ENCODE data around the gene PEAK1.

Gene PEAK1

GRCh38 chr15:77415450-77416147, 4.3 kb downstream of the PEAK1 start:
- no peak overlapping the region for H3K14ac ChIP-seq (ENCODE audit: low read length in 2 of 2)
- H2BK5ac ChIP-seq (ENCODE audit: low read depth, low read length, poor library complexity, severe bottlenecking): no peak overlapping the region
- no peak overlapping the region for H2BK12ac ChIP-seq (ENCODE audit: low read length in 2 of 2)
- H3K18ac ChIP-seq (ENCODE audit: low read depth in 1 of 2, low read length in 2 of 2): no peak overlapping the region
- H3K79me1 ChIP-seq (replicated peaks; ENCODE audit: low read length, poor library complexity, severe bottlenecking): peaks cover 13% of the 10 kb centered on the region
- H3K23ac ChIP-seq (ENCODE audit: low read length in 2 of 2): no peak overlapping the region
- H2BK15ac ChIP-seq (ENCODE audit: low read depth, poor library complexity, severe bottlenecking): no peak overlapping the region
- H3K27ac ChIP-seq (ENCODE audit: low read length, poor library complexity, severe bottlenecking): no peak overlapping the region
- no peak overlapping the region for H4K8ac ChIP-seq (ENCODE audit: low read length)
- no peak overlapping the region for H2AFZ ChIP-seq (ENCODE audit: low read depth, low read length)
- H2AK5ac ChIP-seq (ENCODE audit: low read length, severe bottlenecking): no peak overlapping the region
- H3K9ac ChIP-seq (ENCODE audit: low read length): no peak overlapping the region
- WGBS: 87% methylated on average over 4 of the region's 4 CpGs
- no peak for DNase-seq
- H4K91ac ChIP-seq (ENCODE audit: low read length): no peak overlapping the region
- H3K9me3 ChIP-seq (ENCODE audit: control insufficient read depth, low read length): no peaks in the 10 kb centered on the region
- H3K36me3 ChIP-seq (ENCODE audit: control insufficient read depth in 1 of 2, insufficient read depth in 2 of 2, low read depth in 1 of 2, low read length in 2 of 2): no peaks in the 10 kb centered on the region
- peak overlapping the region in 1 of 2 experiments; percentile 22 for H3K4me3 ChIP-seq (ENCODE audit: insufficient read depth in 1 of 2, low read depth in 1 of 2, low read length in 2 of 2)
- no peak overlapping the region for H2BK120ac ChIP-seq (ENCODE audit: low read depth, low read length)
- no peak overlapping the region for H3K4me2 ChIP-seq (ENCODE audit: low read length, poor library complexity, severe bottlenecking)
- H3K4me1 ChIP-seq (ENCODE audit: control insufficient read depth, insufficient read depth, low read depth, low read length): no peaks in the 10 kb centered on the region
- H3K4ac ChIP-seq (ENCODE audit: low read depth in 1 of 2, low read length in 2 of 2): no peak overlapping the region
- no peaks in the 10 kb centered on the region for H3K27me3 ChIP-seq (ENCODE audit: control insufficient read depth in 1 of 2, insufficient read depth in 1 of 2, low read length in 2 of 2)

GRCh38 chr15:77414789-77415442, 5.0 kb downstream of the PEAK1 start:
- Histone ChIP-seq H3K27me3 (ENCODE audit: control insufficient read depth in 1 of 2, insufficient read depth in 1 of 2, low read length in 2 of 2) (no peaks in the 10 kb centered on the region), H2BK5ac (ENCODE audit: low read depth, low read length, poor library complexity, severe bottlenecking) (no peak overlapping the region), H2BK12ac (ENCODE audit: low read length in 2 of 2) (no peak overlapping the region), H3K4me1 (ENCODE audit: control insufficient read depth, insufficient read depth, low read depth, low read length) (no peaks in the 10 kb centered on the region), H2BK15ac (ENCODE audit: low read depth, poor library complexity, severe bottlenecking) (no peak overlapping the region), H4K91ac (ENCODE audit: low read length) (no peak overlapping the region), H3K14ac (ENCODE audit: low read length in 2 of 2) (no peak overlapping the region), H2AK5ac (ENCODE audit: low read length, severe bottlenecking) (no peak overlapping the region), H3K9me3 (ENCODE audit: control insufficient read depth, low read length) (no peaks in the 10 kb centered on the region), H4K8ac (ENCODE audit: low read length) (no peak overlapping the region), H3K23ac (ENCODE audit: low read length in 2 of 2) (no peak overlapping the region), H3K27ac (ENCODE audit: low read length, poor library complexity, severe bottlenecking) (no peak overlapping the region), H2AFZ (ENCODE audit: low read depth, low read length) (no peak overlapping the region), H3K36me3 (ENCODE audit: control insufficient read depth in 1 of 2, insufficient read depth in 2 of 2, low read depth in 1 of 2, low read length in 2 of 2) (no peaks in the 10 kb centered on the region), H3K9ac (ENCODE audit: low read length) (no peak overlapping the region), H3K4me3 (ENCODE audit: insufficient read depth in 1 of 2, low read depth in 1 of 2, low read length in 2 of 2) (no peak overlapping the region), H3K18ac (ENCODE audit: low read depth in 1 of 2, low read length in 2 of 2) (no peak overlapping the region), H2BK120ac (ENCODE audit: low read depth, low read length) (no peak overlapping the region), H3K4me2 (ENCODE audit: low read length, poor library complexity, severe bottlenecking) (no peak overlapping the region), H3K79me1 (replicated peaks; ENCODE audit: low read length, poor library complexity, severe bottlenecking) (peaks cover 13% of the 10 kb centered on the region), H3K4ac (ENCODE audit: low read depth in 1 of 2, low read length in 2 of 2) (no peak overlapping the region)
- 94% methylated on average over 2 of the region's 2 CpGs for WGBS
- no peak for DNase-seq

GRCh38 chr15:77413699-77414349, 6.1 kb downstream of the PEAK1 start:
- no peak overlapping the region for H3K23ac ChIP-seq (ENCODE audit: low read length in 2 of 2)
- H3K27ac ChIP-seq (ENCODE audit: low read length, poor library complexity, severe bottlenecking): no peak overlapping the region

GRCh38 chr15:77412972-77413698, 6.8 kb downstream of the PEAK1 start:
- peaks cover 16% of the 10 kb centered on the region for H3K79me1 ChIP-seq (replicated peaks; ENCODE audit: low read length, poor library complexity, severe bottlenecking)
- H3K4ac ChIP-seq (ENCODE audit: low read depth in 1 of 2, low read length in 2 of 2): no peak overlapping the region
- 100% methylated on average over 2 of the region's 2 CpGs for WGBS
- H2BK15ac ChIP-seq (ENCODE audit: low read depth, poor library complexity, severe bottlenecking): no peak overlapping the region
- H4K8ac ChIP-seq (ENCODE audit: low read length): no peak overlapping the region
- no peak overlapping the region for H3K4me3 ChIP-seq (ENCODE audit: insufficient read depth in 1 of 2, low read depth in 1 of 2, low read length in 2 of 2)
- H3K27ac ChIP-seq (ENCODE audit: low read length, poor library complexity, severe bottlenecking): no peak overlapping the region
- no peak overlapping the region for H2AK5ac ChIP-seq (ENCODE audit: low read length, severe bottlenecking)
- H3K14ac ChIP-seq (ENCODE audit: low read length in 2 of 2): no peak overlapping the region
- no peaks in the 10 kb centered on the region for H3K27me3 ChIP-seq (ENCODE audit: control insufficient read depth in 1 of 2, insufficient read depth in 1 of 2, low read length in 2 of 2)
- no peak overlapping the region for H2BK5ac ChIP-seq (ENCODE audit: low read depth, low read length, poor library complexity, severe bottlenecking)
- H3K9ac ChIP-seq (ENCODE audit: low read length): no peak overlapping the region
- H4K91ac ChIP-seq (ENCODE audit: low read length): no peak overlapping the region
- no peak overlapping the region for H3K4me2 ChIP-seq (ENCODE audit: low read length, poor library complexity, severe bottlenecking)
- H2AFZ ChIP-seq (ENCODE audit: low read depth, low read length): no peak overlapping the region
- no peak for DNase-seq
- no peak overlapping the region for H3K23ac ChIP-seq (ENCODE audit: low read length in 2 of 2)
- H2BK120ac ChIP-seq (ENCODE audit: low read depth, low read length): no peak overlapping the region
- H3K18ac ChIP-seq (ENCODE audit: low read depth in 1 of 2, low read length in 2 of 2): no peak overlapping the region
- H3K9me3 ChIP-seq (ENCODE audit: control insufficient read depth, low read length): no peaks in the 10 kb centered on the region
- no peak overlapping the region for H2BK12ac ChIP-seq (ENCODE audit: low read length in 2 of 2)
- no peaks in the 10 kb centered on the region for H3K4me1 ChIP-seq (ENCODE audit: control insufficient read depth, insufficient read depth, low read depth, low read length)
- H3K36me3 ChIP-seq (ENCODE audit: control insufficient read depth in 1 of 2, insufficient read depth in 2 of 2, low read depth in 1 of 2, low read length in 2 of 2): no peaks in the 10 kb centered on the region

More at GRCh38 chr15:77413699-77414349, 6.1 kb downstream of the PEAK1 start:
- no peak overlapping the region for H4K91ac ChIP-seq (ENCODE audit: low read length)
- no peak overlapping the region for H3K14ac ChIP-seq (ENCODE audit: low read length in 2 of 2)
- H3K36me3 ChIP-seq (ENCODE audit: control insufficient read depth in 1 of 2, insufficient read depth in 2 of 2, low read depth in 1 of 2, low read length in 2 of 2): no peaks in the 10 kb centered on the region
- H3K18ac ChIP-seq (ENCODE audit: low read depth in 1 of 2, low read length in 2 of 2): no peak overlapping the region
- no peak overlapping the region for H2AFZ ChIP-seq (ENCODE audit: low read depth, low read length)
- no peak overlapping the region for H3K9ac ChIP-seq (ENCODE audit: low read length)
- no peak overlapping the region for H2AK5ac ChIP-seq (ENCODE audit: low read length, severe bottlenecking)
- no peak overlapping the region for H3K4me3 ChIP-seq (ENCODE audit: insufficient read depth in 1 of 2, low read depth in 1 of 2, low read length in 2 of 2)
- no peaks in the 10 kb centered on the region for H3K4me1 ChIP-seq (ENCODE audit: control insufficient read depth, insufficient read depth, low read depth, low read length)
- H3K27me3 ChIP-seq (ENCODE audit: control insufficient read depth in 1 of 2, insufficient read depth in 1 of 2, low read length in 2 of 2): no peaks in the 10 kb centered on the region
- no peak overlapping the region for H2BK12ac ChIP-seq (ENCODE audit: low read length in 2 of 2)
- H4K8ac ChIP-seq (ENCODE audit: low read length): no peak overlapping the region
- no peak for DNase-seq
- H3K4ac ChIP-seq (ENCODE audit: low read depth in 1 of 2, low read length in 2 of 2): no peak overlapping the region
- no peak overlapping the region for H2BK120ac ChIP-seq (ENCODE audit: low read depth, low read length)
- no peak overlapping the region for H3K4me2 ChIP-seq (ENCODE audit: low read length, poor library complexity, severe bottlenecking)
- peaks cover 14% of the 10 kb centered on the region for H3K79me1 ChIP-seq (replicated peaks; ENCODE audit: low read length, poor library complexity, severe bottlenecking)
- no peak overlapping the region for H2BK5ac ChIP-seq (ENCODE audit: low read depth, low read length, poor library complexity, severe bottlenecking)
- H3K9me3 ChIP-seq (ENCODE audit: control insufficient read depth, low read length): no peaks in the 10 kb centered on the region
- H2BK15ac ChIP-seq (ENCODE audit: low read depth, poor library complexity, severe bottlenecking): no peak overlapping the region
- WGBS: 96% methylated on average over 4 of the region's 4 CpGs

Data from mesenchymal stem cell (in vitro differentiated cells and primary cell).